ENCODE data around the gene SKA2.
"Not testable (repeated sequence)": the region's sequence is repeated elsewhere in the genome, so short reads cannot be mapped to it uniquely, and the experiment has no call there.

The SKA2 gene

DNA sequence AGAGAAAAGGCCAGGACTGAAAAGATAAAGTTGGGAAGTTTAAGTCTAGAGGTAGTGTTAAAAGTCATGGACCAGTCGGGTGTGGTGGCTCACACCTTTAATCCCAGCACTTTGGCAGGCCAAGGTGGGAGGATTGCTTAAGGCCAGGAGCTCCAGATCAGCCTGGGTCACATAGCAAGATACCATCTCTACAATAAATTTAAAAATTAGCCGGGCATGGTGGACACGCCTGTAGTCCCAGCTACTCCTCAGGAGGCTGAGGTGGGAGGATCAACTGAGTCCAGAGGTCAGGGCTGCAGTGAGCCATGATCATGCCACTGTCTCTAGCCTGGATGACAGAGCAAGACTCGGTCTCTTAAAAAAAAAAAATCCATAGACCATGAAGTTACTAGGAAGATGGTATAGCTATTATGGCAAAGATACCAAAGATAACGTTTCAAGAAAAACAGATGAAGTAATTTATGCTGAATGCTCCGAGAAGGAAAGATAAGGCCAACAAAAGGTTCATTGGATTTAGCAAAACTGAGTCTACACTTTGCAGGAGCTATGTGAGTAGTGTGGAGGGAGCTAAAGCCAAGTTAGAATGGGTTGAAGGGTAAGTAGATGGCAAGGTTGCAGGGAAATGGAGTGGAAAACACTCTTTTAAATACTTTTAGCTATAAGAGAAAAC is 60.0 kb downstream of the SKA2 start:
- no peak for DNase-seq (ENCODE audit: low spot score)

DNA sequence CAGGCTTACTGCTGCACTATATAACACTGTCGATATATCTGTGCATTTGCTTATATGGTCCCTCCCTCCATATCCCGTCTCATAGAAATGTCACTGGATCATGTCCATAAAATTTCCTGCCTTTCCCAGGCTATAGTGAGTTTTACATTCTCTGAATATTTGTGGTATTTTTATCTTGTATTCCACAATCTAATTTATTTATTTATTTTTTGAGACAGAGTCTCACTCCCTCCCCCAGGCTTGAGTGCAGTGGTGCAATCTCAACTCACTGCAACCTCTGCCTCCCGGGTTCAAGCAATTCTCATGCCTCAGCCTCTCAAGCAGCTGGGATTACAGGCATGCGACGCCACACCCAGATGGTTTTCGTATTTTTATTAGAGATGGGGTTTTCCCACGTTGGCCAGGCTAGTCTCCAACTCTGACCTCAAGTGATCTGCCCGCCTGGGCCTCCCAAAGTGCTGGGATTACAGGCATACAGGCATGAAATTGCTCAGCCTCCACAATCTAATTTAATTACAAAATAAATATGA is 61.2 kb downstream of the SKA2 start:
- DNase-seq (ENCODE audit: low spot score), result peak; percentile 84

DNA sequence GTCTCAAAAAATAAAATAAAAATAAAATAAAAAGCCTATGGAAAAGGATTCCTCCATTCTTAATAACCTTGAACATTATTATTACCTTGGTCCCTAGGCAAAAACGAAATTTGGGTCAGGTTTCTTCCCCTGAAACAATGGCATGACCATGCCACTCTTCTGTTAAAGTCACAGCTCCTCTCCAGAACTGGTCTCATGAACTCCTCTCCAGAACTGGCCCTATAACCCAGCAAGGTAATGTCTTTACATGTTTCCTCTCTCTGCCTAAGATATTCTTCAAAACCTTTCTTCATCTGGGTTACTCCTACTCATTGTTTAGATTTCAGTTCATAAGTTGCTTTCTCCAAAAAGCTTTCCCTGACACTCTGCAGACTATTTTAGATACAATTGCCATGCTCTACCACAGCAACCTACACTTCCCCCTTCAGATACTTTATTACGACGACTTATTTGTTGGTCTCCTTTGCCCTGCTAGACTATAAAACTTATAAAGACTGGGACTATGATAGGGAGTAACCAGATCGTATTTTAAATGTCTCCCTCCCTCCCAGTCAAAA is 61.8 kb downstream of the SKA2 start:
- DNase-seq (ENCODE audit: low spot score), result no peak

DNA sequence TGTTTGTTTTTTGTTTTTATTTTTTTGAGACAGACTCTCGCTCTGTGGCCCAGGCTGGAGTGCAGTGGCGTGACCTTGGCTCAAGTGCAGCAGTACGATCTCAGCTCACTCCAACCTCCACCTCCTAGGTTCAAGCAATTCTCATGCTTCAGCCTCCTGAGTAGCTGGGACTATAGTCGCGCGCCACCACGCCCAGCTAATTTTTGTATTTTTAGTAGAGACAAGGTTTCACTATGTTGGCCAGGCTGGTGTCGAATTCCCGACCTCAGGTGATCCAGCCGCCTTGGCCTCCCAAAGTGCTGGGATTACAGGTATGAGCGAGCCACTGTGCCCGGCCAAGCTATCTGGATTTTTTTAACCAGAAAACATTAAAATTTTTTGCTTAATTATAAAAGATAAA is 64.4 kb downstream of the SKA2 start:
- not testable (repeated sequence) for DNase-seq (ENCODE audit: low spot score)

- no peak for DNase-seq (ENCODE audit: low spot score)
Observed at GRCh38 chr17:59084154-59084553, 70.8 kb downstream of the SKA2 start.

GRCh38 chr17:59074494-59074893 is 80.5 kb downstream of the SKA2 start:
- DNase-seq (ENCODE audit: low spot score), result peak; percentile 78

DNA sequence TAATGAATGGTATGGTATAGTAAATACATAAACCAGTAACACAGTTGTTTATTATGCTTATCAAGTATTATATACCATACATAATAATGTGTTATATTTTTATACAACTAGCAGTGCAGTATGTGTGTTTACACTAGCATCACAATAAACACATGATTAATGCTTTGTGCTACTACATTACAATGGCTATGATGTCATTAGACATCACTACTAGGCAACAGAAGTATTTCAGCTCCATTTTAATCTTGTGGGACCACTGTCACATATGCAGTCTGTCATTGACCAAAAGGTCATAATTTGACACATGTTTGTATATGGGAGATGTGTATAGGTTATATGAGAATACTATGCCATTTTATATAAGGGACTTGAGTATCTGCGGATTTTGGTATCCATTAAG is 81.0 kb downstream of the SKA2 start:
- no peak for DNase-seq (ENCODE audit: low spot score)

DNA sequence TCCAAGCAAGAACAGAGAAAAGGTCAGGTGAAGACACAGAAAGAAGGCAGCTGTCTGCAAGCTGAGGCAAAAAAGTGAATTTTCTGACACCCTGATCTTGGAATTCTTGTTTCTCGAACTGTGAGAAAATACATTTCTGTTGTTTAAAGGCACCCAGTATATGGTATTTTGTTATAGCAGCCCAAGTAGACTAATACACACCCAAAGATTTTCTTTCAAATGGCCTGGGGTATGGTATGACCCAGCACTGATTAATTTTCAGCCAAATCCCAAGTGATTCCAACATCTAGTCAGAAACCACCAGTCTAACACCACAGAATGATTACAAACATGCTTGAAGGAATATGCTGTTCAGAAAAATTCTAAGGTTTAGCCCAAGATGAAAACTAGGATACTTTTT is 85.1 kb downstream of the SKA2 start:
- DNase-seq (ENCODE audit: low spot score), result no peak

GRCh38 chr17:59067756-59068155 is 87.2 kb downstream of the SKA2 start:
- no peak for DNase-seq (ENCODE audit: low spot score)

GRCh38 chr17:59067340-59067739 is 87.6 kb downstream of the SKA2 start:
- no peak for DNase-seq (ENCODE audit: low spot score)

GRCh38 chr17:59062509-59062908 is 92.5 kb downstream of the SKA2 start:
- DNase-seq (ENCODE audit: low spot score), result no peak
